Superior temporal gyrus (tissue), 1 donor: ENCODE data around the gene ACTR3.

Experiments used
- DNase-seq: peaks from one replicate; pipeline ENCODE4 v3.0.0-alpha.2; 2016; ENCODE audit errors: extremely low spot score

The ACTR3 gene

DNA sequence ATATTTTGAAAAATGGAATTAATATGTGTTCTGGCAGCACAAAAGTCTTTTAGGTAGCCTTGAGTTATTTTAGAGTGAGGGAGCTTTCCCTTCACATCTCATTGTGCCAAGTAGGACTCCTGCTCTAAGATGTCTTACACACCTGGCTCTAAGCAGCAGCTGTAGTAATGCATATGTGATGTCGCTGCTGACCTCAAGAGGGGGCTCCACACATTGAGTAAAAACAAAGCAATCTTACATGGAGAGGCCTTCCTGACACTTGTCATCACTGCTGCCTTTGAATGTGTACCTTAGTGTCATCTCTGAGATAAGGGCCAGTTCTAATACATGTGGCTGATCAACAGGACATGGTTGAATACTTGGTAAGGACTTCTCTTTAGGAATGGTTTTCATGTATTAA, 75.8 kb downstream of the ACTR3 start:
- DNase-seq, result peak; percentile 33

DNA sequence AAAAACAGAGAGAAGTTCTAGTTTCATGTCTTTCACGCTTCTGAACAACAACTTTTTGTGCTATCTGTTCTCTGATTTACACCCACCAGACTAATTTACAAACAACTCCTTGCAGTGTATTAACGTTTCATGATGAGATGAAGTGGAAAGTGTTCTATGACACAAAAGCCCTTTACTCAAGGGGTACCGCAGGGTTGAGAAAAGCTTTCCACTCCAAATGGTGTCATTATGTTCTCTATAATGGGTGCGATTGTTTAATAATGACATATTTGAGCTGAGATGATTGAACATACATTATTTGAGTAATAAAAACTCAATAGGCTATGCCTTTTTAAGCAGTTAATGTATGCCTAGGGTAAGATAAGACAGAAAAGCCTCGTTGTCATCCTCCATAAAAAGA, 76.3 kb downstream of the ACTR3 start:
- no peak for DNase-seq

DNA sequence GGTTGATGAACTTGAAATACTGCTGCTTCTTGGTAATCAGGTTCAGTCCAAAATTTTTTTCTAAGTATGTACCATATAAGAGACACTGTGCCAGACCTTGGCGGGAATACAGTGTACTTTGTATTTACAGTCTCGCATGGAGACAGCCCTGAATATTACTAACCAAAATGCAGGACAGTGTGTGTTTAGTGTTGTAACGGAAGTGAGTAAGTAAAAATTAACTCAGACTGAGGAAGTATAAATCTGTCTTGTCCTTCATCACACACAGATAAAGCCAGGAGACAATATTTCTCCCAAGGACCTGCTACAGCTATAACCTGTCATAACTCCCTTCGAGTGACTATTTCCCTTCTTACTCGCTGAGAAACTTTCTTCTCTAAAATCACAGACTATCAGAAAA, 76.9 kb downstream of the ACTR3 start:
- no peak for DNase-seq

- no peak for DNase-seq
Observed at GRCh38 chr2:113967272-113967671, 77.4 kb downstream of the ACTR3 start.

DNA sequence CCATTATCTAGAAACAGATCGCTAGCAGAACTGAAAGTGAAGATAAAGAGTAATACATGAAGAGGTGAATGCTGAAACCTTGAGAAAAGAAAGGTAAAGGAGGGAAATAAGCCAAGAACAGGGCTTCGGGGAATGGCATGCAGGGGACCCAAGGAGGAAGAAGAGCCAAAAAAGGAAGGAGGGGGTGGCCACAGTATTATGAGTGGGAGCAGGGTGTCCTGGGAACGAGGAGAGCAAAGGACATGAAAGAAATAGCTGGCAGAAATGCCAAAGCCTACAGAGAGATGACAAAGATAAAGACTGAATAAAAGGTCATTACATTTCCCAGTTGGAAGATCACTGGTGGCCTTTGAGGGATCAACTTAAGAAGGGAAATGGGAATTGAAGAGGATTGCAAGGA, 82.9 kb downstream of the ACTR3 start:
- no peak for DNase-seq

GRCh38 chr2:113973810-113974209, 83.9 kb downstream of the ACTR3 start:
- no peak for DNase-seq

DNA sequence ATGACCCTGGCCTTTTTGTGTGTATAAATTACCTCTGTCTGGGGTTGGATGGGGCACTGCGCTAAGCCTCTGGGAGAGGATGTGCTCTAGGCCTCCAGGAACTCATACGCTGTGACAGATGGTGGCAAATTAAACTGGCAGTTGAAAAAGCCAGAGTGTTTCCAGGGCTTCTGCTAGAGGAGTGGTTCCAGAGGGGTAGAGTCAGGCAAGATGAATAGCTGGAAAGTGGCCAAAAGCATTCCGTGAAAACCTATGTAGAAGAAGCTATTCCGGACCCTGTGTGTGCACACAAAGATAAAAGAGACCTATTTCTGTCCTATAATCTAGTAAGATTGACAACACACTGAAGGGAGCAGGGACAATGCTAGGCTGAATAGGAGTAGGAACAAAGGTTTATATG, 84.8 kb downstream of the ACTR3 start:
- DNase-seq, result no peak

GRCh38 chr2:113976277-113976928, 86.5 kb downstream of the ACTR3 start:
- no peak for DNase-seq

DNA sequence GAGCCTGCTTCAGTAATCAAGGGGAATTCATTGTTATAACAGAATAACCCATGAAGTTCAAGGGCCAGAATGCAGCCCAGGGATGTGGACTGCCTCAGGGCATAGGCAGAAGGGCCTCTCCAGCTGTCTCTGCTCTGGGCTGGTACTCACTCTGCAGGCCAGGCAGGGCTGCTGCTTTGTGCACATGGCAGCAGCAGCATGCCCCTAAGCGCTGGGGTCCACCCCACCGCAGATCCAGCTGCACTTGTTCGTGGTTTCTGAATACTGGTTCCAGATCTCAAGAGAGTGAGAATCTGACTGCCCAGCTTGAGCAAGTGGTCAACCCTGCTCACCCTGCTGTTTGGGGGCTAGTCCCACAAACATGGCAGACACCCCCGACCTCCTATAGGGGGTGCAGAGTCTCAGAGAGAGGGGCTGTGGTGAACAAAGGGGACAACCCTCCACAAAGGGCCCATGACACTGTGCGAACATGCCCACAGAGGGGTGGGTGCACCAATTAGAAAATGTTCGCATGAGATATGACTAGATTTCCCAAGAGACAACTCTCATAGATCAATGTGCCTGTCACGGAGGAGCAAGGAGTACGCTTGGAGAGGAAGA, 87.3 kb downstream of the ACTR3 start:
- no peak for DNase-seq

- DNase-seq, result peak; percentile 79
Observed at GRCh38 chr2:113977660-113978523, 88.0 kb downstream of the ACTR3 start.

DNA sequence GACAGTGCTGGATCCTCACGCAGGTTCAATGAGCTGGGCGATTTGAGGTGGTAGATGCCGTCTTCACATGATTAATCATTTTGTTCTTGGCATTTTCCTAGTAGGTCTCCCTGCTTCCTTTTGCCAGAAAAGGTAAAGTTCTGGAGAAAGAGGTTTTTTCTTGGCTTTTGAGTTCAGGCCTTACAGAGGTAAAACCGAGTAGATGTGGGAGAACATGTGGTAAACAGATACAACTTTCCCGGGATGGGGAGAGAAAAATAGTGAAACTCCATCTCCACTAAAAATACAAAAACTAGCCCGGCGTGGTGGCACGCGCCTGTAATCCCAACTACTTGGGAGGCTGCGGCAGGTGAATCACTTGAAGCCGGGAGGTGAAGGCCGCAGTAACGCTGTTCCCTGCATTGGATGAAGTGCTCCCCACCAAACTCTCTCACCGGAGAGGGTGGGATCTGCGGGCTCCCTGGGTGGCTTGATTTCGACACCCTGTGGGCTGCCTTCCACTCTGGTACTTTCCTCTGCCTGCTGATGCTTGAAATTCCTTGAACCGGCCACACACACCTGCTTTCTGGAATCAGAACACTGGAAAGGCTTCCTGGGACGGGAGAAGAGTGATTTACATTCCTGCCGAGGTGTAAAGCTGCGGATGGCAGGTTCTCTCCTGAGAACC, 88.8 kb downstream of the ACTR3 start:
- DNase-seq, result no peak

DNA sequence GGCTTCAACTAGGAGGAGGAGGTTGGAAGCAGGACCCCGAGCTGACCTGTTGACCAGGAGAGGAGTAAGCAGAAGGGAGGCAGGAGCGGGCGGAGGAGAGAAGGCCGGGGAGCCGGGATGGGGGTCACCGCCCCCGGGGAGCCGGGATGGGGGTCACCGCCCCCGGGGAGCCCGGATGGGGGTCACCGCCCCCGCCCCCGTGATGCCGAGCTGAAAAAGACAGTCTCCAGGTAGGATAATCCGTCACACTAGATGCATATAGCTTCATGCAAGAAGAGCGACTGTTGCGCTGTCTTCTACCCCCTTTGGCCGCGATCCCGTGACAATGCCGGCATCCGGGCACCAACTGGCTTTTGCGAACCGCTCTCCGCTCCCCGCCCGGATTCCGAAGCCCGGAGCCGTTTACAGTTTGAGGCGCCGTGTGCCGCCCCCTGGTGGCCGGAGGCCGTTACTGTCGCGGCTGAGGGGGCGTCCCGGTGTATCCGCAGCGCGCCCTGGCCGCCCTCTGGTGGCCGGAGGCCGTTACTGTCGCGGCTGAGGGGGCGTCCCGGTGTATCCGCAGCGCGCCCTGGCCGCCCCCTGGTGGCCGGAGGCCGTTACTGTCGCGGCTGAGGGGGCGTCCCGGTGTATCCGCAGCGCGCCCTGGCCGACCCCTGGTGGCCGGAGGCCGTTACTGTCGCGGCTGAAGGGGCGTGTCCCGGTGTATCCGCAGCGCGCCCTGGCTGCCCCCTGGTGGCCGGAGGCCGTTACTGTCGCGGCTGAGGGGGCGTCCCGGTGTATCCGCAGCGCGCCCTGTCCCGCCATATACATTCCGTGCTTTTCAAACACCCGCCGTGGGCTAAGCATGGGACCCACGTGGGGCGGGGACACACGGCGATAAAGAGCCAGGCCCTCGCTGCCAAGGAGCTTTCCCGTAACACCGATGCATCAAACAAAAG, 89.6 kb downstream of the ACTR3 start:
- DNase-seq, result no peak

- DNase-seq, result no peak
Observed at GRCh38 chr2:113980946-113981345, 91.1 kb downstream of the ACTR3 start.

DNA sequence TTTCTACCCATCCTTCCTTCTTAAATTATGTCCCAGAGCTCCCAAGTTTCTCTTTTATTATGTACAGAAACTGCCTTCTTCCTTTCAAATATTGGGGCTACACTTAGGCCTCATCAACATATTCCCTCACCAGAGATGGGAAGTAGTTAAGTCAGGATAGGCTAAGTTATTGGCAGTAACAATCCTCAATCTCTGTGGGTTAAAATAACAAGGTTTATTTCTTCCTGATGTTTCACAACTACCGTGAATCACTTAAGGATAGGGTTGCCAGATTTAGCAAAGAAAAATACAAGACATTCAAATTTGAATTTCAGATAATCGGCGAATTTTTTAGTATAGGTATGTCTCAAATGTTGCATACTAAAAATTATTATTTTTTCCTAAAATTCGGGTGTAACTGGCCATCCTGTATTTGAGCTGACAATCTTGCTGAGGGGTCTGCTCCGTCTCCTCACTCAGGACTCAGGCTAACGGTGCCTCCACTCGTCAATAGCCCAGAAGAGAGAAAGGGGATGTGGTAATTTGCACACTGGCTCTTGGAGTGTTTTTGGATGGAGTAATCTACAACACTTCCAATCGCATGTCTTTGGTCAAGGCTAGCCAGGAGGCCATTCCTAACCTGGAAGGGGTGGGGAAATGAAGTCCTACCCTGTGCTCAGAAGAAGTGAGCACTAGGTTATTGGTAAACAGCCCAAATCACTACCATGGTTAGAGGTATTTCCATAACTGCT, 91.7 kb downstream of the ACTR3 start:
- no peak for DNase-seq

- DNase-seq, result no peak
Observed at GRCh38 chr2:113985554-113986397, 95.9 kb downstream of the ACTR3 start.

- DNase-seq, result no peak
Observed at GRCh38 chr2:113986762-113987290, 96.9 kb downstream of the ACTR3 start.

DNA sequence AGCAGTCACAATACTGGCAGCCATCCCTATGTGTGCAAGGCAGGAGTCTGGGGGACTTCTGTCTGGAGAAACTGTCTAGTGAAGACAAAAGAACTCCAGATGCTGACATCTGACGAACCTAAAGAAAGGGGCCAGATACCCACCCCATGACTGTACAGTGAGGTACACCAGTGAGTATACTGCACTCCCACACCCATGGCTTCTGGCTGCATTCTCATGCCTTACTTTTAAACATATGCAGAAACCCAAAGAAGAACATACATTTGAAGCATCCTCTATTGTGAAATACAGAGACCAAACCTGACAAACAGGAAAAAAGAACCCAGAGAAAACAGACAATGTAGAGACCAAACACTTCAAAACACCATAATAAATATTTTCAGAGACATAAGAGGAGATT, 102.2 kb downstream of the ACTR3 start:
- DNase-seq, result no peak

DNA sequence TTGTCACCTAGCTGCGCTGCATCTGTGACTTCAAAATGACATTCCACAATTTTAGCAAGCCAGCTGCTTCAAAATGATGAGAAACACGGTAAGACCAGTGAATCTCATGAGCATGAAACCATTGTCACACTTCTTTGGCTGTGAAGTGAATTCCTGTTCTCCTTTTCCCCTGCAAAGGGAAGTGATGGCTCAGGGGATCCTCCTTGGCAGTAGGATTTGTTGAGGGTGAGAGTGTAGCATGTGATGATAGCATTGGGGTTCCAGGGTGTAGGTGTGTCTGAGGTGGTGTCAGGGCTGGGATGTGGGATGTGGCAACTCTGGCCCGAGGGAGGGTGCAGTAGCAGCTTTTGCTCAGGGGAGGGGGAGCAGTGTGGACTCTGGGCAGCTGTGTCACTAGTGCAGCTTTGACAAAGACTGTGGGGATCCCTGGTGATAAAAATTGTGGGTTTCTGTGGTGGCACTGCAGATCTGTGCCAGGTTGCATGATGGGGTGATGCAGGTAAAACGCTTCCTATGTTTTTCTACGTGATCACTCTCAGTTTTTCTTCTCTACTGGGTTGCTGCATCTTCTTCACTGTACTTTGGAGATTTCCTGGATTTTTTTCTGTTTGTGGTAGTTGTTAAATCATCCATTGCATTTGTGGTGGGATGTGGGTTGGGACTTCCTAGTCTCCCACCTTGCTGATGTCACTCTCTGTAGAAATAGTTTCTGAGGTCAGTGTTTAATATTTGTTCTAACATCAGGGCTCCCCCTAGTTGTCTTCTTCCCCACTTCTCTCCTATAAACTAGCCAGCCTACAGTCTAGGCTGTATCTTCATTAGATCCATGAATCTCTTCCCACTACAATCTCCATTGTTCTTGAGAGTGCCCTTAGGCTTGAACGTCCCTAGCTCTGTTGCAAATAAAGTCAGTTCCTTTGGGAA, 107.0 kb downstream of the ACTR3 start:
- DNase-seq, result peak; percentile 34
